ENCODE measurements around the gene ATG16L2.
"Not testable (repeated sequence)": the region's sequence is repeated elsewhere in the genome, so short reads cannot be mapped to it uniquely, and the experiment has no call there.

Gene ATG16L2

DNA sequence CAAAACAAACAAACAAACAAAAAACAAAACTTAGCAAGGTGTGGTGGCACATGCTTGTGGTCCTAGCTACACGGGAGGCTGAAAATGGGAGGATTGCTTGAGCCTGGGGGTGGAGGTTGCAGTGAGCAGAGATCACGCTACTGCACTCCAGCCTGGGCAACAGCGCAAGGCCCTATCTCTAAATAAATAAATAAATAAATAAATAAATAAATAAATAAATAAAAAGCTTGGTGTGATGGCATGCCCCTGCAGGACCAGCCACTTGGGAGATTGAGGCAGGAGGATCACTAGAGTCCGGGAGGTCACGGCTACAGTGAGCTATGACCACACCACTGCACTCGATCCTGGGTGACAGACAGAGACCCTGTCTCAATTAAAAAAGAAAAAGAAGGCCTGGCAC is 11.4 kb upstream of the ATG16L2 start:
- no peak for DNase-seq
- no peak for TF ChIP-seq POLR2A (IDR thresholded peaks at IDR 0.05; ENCODE audit: low read length)
- no peak for TF ChIP-seq GATA1 (IDR thresholded peaks at IDR 0.05; ENCODE audit: low read depth, low read length)

DNA sequence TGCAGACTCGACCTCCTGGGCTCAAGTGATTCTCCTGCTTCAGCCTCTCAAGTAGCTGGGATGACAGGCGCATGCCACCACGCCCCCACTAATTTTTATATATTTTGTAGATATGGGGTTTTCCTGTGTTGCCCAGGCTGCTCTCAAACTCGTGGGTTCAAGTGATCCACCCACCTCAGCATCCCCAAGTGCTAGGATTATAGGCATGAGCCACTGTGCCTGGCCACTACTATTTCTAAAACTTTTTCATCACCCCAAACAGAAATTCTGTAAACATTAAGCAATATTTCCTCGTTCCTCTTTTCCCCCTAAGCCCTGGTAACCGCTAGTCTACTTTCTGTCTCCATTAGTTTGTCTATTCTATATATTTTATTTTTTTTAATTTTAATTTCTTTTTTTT is 9.0 kb upstream of the ATG16L2 start:
- TF ChIP-seq POLR2A (IDR thresholded peaks at IDR 0.05; ENCODE audit: low read length), result no peak
- TF ChIP-seq GATA1 (IDR thresholded peaks at IDR 0.05; ENCODE audit: low read depth, low read length), result no peak
- no peak for DNase-seq

DNA sequence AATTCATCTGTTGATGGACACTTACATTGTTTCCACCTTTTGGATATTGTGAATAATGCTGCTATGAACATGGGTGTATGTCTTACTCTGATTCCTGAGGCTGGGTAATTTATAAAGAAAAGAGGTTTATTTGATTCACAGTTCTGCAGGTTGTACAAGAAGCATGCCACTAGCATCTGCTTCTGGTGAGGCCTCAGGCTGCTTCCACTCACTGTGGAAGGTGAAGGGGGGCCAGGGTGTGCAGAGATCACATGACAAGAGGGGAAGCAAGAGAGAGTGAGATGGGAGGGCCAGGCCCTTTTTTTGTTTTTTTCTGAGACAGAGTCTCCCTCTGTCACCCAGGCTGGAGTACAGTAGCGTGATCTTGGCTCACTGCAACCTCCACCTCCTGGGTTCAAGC is 7.8 kb upstream of the ATG16L2 start:
- not testable (repeated sequence) for DNase-seq

DNA sequence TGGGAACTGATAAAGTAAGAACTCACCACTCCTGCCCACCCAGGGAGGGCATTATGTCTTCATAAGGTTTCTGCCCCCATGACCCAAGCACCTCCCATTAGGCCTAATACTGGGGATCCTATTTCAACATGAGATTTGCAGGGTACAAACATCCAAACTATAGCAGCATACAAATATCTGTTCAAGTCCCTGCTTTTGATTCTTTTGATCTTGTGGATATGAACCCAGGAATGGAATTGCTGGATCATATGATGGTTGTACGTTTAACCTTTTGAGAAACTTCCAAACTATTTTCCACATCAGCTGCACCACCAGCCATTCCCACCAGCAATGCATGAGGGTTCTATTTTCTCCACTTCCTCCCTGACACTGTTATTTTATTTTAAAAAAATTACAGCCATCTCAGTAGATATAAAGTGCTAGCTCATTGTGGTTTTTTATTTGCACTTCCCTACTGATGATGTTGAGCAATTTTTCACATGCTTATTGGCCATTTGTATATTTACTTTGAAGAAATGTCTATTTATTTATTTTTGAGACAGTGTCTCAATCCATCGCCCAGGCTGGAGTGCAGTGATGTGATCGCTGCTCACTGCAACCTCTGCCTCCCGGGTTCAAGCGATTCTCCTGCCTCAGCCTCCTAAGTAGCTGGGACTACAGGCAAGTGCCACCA is 7.1 kb upstream of the ATG16L2 start:
- no peak for DNase-seq
- TF ChIP-seq GATA1 (IDR thresholded peaks at IDR 0.05; ENCODE audit: low read depth, low read length), result no peak
- TF ChIP-seq POLR2A (IDR thresholded peaks at IDR 0.05; ENCODE audit: low read length), result no peak

DNA sequence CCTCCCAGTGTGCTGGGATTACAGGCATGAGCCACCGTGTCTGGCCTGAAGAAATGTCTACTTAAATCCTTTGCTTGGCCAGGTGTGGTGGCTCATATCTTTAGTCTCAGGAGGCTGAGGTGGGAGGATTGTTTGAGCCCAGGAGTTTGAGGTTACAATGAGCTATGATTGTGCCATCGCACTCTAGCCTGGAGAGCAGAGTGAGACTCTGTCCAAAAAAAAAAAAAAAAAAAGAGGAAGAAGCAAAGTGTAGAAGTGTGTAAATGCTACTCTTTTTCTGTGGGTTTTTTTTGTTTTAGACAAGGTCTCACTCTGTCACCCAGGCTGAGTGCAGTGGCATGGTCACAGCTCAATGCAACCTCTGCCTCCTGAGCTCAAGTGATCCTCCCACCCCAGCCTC is 6.4 kb upstream of the ATG16L2 start:
- TF ChIP-seq GATA1 (IDR thresholded peaks at IDR 0.05; ENCODE audit: low read depth, low read length) (no peak), POLR2A (IDR thresholded peaks at IDR 0.05; ENCODE audit: low read length) (no peak)

DNA sequence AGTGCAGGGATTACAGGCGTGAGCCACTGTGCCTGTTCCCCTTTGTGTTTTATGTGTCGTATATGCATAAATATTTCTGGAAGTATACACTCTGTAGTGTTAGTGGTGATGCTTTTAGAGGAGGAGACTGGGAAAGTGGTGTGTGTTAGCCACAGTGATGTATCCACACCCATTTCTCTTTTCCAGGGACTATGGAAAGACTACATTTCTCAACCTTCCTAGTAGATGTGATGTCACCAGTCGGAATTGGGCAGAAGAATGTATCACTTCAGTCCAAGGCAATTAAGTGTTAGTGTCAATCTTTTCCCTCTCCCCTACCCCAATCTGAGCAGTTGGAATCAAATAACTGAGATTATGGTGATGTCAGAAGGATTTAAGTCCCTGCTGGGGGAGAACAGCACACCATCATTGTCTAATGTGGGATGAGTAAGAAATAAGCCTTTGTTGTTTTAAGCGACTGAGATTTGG is 5.8 kb upstream of the ATG16L2 start:
- TF ChIP-seq GATA1 (IDR thresholded peaks at IDR 0.05; ENCODE audit: low read depth, low read length) (no peak), POLR2A (IDR thresholded peaks at IDR 0.05; ENCODE audit: low read length) (no peak)
- no peak for DNase-seq

More for the DNA sequence above, 6.4 kb upstream of the ATG16L2 start:
- no peak for DNase-seq

DNA sequence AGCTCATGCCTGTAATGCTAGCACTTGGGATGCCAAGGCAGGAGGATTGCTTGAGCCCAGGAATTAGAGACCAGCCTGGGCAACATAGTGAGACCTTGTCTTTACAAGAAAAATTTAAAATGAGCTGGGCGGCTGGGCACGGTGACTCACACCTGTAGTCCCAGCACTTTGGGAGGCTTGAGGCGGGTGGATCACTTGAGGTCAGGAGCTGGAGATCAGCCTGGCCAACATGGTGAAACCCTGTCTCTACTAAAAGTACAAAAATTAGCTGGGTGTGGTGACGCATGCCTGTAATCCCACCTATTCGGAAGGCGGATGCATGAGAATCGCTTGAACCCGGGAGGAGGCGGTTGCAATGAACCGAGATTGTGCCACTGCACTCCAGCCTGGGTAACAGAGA is 2.5 kb upstream of the ATG16L2 start:
- DNase-seq, result not testable (repeated sequence)

DNA sequence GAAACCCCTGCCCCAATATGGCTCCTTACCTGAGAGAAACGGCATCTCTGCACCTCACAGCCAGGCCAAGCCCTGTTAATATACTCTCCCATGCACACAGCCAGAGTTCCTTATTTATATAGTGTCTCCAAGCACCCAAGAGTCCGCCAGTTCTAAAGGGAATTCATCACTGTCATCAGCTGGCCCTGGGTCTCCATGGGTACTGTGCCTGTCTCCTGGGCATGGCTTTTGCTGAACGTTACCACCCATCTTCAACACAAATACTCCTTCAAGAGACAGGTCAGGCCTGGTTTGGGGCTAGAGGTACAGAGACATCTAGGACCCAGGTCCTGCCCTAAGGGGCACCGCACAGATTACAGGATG is 1.6 kb upstream of the ATG16L2 start:
- TF ChIP-seq POLR2A (IDR thresholded peaks at IDR 0.05; ENCODE audit: low read length) (no peak), GATA1 (IDR thresholded peaks at IDR 0.05; ENCODE audit: low read depth, low read length) (no peak)
- DNase-seq, result no peak

DNA sequence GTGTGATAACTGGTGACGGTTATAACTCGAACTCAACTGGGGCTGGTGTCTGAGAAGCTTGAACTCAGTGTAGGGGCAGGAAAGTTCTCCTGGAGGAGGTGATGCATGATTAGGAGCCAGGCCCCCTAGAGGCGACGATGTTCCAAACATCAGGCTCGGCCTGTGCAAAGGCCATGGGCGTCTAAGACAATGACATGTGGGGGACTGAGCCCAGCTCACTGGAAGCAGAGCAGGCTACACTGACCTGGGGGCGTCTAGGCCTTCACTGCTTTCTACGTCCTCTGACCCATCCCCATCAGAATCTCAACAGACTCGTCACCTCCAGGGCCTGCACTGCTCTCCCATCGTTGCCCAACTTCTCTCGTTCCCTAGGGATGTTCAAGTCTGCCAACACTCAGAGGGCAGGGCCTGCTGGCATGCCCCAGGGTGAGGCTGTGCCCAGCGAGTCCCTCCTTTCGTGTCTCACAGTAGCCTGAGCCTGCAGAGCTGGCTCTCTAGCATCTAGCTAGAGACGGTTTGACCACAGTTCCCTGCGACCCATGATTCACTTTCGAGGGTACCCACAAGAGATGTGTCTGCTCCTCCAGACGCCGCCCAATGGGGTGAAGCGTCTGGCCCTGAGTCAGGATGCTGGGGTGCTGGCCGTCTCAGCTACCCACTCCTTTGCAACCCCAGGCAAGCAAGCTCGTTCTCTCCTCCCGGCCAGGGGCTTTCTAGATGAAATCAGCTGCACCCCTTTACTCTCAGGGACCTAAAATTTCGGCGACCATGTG is 1.1 kb upstream of the ATG16L2 start:
- DNase-seq, result peak; percentile 66 to 72
- TF ChIP-seq POLR2A (IDR thresholded peaks at IDR 0.05; ENCODE audit: low read length) (no peak), GATA1 (IDR thresholded peaks at IDR 0.05; ENCODE audit: low read depth, low read length) (no peak)

DNA sequence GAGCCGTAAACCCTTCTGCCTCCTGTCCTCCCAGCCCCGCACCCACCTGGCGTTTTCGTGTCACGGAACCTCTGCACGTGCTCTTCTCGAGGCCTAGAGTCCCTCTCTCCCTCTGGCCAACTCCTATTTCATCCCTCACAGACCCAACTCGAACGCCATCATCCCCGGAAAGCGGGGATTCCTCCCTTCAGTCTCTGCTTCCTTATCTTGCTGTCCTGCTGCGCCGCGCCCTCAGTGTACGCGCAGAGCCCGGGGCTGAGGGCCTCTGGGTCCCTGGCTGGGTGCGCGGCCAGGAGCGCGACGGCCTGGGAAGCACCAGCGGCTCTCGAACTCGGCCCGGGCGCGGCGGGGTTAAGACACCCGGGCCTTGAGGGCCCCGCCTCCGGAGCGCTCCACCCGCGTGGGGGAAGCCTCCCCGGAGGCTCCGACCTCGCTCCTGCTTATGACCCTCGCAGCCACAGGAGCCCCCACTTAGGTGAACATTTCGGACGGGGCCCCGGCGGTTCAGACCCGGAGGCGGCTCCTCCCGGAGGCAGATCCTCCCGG is 398 bp upstream of the ATG16L2 start:
- peak; percentile 91 to 95 for DNase-seq
- TF ChIP-seq GATA1 (IDR thresholded peaks at IDR 0.05; ENCODE audit: low read depth, low read length) (no peak), POLR2A (IDR thresholded peaks at IDR 0.05; ENCODE audit: low read length) (peak; percentile 79)

DNA sequence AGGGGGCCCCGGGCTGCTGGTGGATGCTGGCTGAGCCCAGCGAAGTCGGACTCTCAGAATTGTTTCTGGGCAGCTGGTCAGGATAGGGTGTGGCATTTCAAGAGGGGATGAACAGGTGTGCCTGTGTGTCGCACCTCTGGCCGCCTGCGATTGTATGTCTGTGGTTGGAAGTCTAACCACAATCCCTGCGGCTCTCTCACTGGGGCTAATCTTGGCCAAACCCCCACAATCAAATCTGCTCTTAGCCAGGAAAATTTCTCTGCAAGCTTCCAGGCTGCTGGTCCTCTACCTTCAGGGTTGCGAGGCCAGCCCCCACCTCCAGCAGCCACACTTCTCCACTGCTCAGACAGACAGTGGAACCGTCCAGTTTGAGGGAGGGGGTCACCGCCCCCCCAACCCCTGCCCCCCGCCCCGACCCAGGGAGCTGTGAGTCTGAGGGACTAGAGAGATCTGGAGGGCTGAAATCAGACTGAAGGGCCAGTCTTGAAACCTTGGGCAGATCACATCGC is 953 bp downstream of the ATG16L2 start:
- DNase-seq, result peak in 1 of 2 experiments; percentile 67

DNA sequence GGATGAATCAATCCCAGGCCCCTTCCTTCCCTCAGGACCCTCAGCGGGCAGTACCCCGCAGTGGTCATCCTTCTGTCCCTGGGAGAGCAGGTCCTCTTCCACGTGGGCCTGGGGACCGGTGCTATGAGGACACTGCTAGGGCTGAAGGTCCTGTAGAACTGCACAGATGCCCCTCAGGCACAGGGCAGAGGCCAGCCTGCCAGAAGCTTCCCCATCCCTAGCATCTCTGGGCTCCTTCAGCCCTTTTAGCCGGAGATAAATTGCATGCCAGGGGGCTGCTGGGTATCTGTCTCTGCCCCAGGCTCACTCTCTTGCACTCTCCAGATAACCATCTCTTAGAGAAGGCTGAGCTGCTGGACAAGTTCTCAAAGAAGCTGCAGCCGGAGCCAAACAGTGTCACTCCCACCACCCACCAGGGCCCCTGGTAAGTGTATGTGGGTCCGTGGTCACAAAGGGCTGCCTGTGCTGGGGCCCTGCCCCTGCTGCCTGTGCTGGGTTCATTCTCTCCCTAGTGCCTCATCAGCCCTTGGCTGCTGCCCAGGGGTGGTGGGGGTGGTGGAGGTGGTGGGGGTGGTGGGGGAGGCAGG is 2.3 kb downstream of the ATG16L2 start:
- DNase-seq, result peak in 1 of 2 experiments; percentile 27
- TF ChIP-seq GATA1 (IDR thresholded peaks at IDR 0.05; ENCODE audit: low read depth, low read length), result no peak
- no peak for TF ChIP-seq POLR2A (IDR thresholded peaks at IDR 0.05; ENCODE audit: low read length)

More for the DNA sequence above, 953 bp downstream of the ATG16L2 start:
- no peak for TF ChIP-seq POLR2A (IDR thresholded peaks at IDR 0.05; ENCODE audit: low read length)
- no peak for TF ChIP-seq GATA1 (IDR thresholded peaks at IDR 0.05; ENCODE audit: low read depth, low read length)

DNA sequence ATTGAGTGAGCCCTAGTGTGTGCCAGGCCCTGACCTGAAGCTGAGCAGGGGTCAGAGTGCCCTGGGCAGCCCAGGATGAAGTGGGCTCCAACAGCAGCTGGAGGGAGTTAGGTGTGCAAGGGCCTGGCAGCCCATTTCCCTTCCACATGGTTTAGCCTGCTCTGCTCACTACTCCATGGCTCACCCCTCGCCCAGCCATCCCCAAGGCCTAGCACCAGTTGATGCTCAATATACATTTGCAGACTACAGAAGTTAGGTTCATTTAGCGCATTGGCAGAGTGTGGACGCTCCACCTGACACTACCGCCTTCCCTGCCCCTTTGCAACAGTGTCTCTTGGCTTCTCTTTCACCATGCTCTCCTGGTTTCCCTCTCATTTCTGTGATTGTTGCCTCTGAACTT is 3.8 kb downstream of the ATG16L2 start:
- TF ChIP-seq POLR2A (IDR thresholded peaks at IDR 0.05; ENCODE audit: low read length) (no peak), GATA1 (IDR thresholded peaks at IDR 0.05; ENCODE audit: low read depth, low read length) (no peak)
- DNase-seq, result no peak

DNA sequence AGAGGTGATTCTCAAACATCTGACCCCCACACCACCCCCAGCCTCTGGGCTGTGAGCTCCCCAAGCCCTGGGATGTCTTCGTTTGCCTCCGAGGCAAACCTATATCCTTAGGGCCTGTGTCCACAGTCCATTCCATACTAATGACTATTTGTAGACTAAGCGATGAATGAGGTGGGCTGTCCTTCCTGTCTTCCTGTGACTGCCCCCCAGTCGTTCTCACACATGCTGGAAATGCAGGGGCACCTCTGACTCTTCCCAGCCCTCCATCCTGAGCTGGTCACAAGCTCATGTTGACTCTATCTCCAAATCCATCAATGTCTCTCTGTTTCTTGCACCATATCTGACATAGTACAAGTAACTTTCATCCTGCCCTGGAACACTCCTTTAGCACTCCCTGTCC is 4.8 kb downstream of the ATG16L2 start:
- TF ChIP-seq GATA1 (IDR thresholded peaks at IDR 0.05; ENCODE audit: low read depth, low read length) (no peak), POLR2A (IDR thresholded peaks at IDR 0.05; ENCODE audit: low read length) (no peak)
- no peak for DNase-seq

Measured in erythroblast (primary cell).